Stimulated activated CD8-positive, alpha-beta memory T cell treated with anti-CD3 and anti-CD28 coated beads, Interleukin-4, amount 100 ng/mL, for 1 hour (primary cell): ENCODE data around the gene GNAI1.

ENCODE experiments used
- DNase-seq, 2 donors: peaks; one replicate each; pipeline ENCODE4 v3.0.0-alpha.2; 2020; ENCODE audit warnings: low read depth in 2 of 2, low spot score in 1 of 2

Gene GNAI1

GRCh38 chr7:80208700-80209099 is 74.1 kb downstream of the GNAI1 start:
- no peak for DNase-seq

DNA sequence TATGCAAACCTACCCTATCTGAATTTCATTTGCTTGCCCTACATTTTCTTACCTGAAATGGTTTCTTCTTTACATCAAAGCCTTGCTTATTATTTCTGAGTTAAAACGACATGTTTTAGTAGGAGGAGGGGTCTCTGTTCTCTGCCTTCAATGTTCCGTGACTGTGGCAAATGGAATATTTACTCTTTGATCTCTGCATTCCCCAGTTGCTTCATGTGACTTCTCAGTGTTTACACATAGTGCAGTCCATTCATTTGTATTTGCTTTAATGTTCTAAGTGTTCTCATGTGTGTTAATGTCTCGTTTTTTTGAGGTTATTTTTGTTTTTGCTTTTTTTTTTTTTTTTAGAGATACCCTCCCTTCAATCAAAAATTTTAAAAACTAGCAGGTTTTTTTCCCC is 75.8 kb downstream of the GNAI1 start:
- no peak for DNase-seq

GRCh38 chr7:80213814-80214213 is 79.2 kb downstream of the GNAI1 start:
- no peak for DNase-seq

DNA sequence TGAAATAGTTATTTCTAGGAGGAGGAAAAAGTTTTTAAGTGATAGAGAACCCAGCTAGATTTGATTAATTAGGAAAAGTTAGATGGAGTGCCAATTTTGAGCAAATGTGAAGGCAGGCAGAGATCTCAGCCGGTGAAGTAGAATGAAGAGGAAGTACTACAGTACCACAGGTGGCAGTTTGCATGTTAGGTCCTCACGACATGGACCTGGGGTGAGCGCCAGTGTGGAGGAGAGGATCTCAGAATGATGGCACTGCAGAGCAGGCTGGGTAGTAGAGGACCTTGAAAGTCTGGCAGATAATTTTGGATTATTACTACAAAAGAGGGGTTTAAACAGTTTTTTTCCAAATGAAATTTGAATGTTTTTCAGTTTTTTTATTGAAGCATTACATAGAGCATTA is 81.1 kb downstream of the GNAI1 start:
- no peak for DNase-seq

DNA sequence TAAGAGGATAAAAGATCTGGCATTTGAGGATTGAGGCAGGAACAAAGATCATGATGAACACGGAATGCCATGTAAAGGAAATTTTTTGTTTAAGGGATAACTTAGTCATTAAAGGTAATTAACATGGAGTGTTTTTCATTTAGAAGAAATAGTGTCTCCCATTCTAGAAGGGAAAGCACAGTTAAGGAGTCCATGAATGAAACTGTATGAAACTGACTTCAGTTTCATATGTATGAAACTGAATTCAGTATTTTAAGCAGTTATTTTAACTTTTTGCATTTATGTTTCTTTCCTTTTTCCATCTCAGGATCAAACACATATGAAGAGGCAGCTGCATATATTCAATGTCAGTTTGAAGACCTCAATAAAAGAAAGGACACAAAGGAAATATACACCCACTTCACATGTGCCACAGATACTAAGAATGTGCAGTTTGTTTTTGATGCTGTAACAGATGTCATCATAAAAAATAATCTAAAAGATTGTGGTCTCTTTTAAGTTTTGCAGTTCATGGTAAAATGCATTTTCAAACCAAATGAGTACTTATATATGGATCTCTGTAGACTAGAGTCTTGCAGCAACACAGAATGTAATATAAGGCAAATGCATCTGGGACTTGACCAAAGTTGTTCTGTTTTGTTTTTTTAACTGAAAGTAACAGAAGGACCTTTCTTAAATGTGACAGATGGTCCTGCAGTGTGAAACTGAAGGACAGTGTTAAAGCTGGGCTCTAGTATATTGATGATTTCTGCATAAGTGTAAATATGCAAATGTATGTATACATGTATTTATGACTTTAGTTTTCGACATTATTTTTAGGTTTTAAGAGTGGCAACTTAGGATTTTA is 82.6 kb downstream of the GNAI1 start:
- DNase-seq: no peak

DNA sequence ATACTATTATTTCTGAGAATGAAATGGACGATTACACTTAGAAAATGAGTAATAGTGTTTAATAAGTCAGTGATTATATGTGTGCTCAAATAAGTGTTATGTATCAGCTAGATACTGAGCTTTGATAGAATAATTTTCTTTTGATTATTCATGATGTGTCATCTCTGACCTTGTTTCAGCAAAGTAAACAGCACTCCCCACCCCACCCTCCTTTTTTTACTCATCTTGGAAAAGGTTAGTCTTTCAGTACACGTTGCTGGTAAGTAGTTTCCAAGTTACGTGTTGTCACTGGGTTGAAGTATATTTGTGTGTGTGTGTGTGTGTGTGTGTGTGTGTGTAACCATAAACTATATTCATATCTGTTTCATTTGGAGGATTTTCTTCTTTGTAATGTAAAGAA is 84.1 kb downstream of the GNAI1 start:
- DNase-seq: no peak

DNA sequence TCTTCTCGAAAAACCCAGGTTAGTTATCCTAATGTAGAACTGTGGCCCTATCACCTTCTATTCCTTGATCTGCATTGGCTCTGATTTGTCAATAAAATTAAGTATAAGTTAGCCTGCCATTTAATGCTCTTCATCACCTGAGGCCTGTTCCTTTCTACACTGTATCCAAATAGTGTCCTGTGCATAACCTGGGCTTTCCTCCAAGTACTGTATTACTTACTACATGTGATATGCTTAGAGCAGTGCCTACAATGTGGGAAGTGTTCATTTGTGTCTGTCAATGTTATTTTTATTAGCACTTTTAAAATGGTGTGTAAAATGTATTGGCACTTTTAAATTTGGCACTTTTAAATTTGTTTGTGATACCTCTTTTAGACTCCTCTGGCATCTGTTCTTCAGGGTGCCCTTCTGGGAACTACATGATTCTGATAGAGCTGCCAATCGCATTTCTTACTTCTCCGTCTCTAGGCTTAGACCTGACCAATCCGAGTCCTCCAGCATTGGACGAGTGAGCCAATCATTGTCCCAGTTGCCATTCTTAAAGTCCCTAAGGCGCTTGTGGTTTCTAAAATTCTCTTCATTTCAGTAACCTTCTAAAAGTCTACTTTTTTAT is 85.5 kb downstream of the GNAI1 start:
- DNase-seq: no peak

- DNase-seq: no peak
Observed at GRCh38 chr7:80224415-80224814, 89.8 kb downstream of the GNAI1 start.

DNA sequence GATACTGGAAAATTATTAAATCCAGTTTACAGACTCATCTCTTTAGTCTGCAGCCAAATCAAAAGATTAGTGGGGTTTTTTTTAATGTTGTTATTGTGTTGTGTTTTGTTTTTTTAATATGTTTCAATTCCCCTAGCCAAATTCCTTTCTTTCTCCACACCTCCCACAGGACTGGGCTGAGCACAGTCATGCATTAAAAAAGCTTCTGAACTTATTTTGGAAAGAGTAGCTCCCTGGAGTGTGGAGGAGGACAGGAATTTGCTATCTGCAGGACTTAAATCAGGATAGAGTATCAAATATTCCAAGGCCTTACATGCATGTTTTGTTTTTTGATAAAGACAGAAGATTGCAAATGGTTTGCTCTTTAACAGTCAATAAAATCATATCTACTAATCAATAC is 90.7 kb downstream of the GNAI1 start:
- no peak for DNase-seq

DNA sequence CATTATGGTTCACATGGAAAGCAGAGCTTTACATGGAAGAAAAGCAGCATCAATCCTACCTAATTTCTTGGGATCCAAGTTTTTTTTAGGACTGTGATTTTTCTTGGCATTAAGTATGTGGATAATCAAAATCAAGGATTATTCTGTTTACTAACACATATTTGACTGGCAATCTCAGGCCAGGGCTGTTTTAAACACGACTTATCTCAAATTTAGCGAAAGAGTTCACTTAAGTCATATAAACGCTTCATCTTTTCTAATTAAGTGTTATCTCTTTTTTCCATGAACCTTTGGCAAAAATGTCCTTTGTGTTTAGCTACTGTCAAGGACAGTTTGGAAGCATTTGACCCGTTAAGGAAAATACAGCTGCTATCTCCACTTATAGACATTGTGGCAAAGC is 92.0 kb downstream of the GNAI1 start:
- no peak for DNase-seq

GRCh38 chr7:80230327-80230726 is 95.7 kb downstream of the GNAI1 start:
- DNase-seq: no peak

GRCh38 chr7:80231707-80232106 is 97.1 kb downstream of the GNAI1 start:
- no peak for DNase-seq

DNA sequence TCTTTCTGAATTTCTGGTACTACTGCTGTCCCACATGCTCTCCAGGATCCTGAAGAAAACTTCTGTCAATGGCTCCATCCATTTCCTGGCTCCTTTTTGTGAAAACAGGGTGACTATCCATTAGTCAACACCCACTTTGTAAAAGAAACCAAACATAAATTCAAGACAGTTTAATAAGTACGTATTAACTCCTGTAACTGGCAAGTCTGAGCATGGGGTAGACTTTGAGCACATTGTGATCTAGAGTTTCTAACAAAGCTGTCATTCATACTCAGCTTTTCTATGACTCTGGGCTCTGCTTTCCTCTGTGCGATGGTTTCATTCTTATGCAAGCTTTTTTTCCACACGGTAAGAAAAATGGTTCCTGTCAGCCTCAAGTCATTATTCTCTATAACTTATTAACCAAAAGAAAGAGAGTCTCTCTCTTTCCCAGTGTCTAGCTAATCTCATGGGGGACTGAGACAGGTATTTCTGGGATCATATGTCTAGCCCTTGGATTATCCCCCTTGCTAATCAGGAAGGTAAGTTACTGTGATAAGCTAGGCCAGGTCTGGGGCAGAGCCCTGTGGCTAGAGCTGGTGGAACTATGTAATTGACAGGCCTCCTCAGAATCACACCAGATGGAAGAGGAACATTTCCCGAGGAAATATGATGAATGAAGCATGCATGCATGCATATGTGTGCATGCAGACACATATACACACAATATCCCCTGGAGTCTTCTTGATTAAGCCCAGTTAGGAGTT is 98.5 kb downstream of the GNAI1 start:
- DNase-seq: no peak

DNA sequence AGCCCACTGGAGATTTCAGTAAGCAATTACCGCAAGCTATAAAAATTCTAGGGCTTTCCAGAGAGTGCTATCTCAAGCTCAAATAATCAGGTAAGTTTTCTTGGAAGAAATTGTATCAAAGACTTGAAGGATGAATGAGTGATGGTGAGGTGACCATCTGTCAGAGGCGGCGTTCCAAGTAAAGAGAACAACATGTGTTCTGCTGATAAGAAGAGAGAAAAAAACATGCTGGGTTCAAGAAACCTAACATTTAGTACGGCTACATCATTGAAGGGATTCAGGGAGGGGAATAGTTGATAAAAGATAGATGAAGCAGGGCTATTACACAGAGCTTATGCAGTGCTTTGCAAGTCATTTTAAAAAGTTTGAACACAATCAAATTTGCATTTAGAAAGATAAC is 100.7 kb downstream of the GNAI1 start:
- DNase-seq: no peak

- no peak for DNase-seq
Observed at GRCh38 chr7:80236681-80237080, 102.0 kb downstream of the GNAI1 start.

GRCh38 chr7:80240265-80241025 is 105.8 kb downstream of the GNAI1 start:
- no peak for DNase-seq

GRCh38 chr7:80241671-80242070 is 107.0 kb downstream of the GNAI1 start:
- DNase-seq: no peak

GRCh38 chr7:80243425-80243824 is 108.8 kb downstream of the GNAI1 start:
- DNase-seq: no peak

DNA sequence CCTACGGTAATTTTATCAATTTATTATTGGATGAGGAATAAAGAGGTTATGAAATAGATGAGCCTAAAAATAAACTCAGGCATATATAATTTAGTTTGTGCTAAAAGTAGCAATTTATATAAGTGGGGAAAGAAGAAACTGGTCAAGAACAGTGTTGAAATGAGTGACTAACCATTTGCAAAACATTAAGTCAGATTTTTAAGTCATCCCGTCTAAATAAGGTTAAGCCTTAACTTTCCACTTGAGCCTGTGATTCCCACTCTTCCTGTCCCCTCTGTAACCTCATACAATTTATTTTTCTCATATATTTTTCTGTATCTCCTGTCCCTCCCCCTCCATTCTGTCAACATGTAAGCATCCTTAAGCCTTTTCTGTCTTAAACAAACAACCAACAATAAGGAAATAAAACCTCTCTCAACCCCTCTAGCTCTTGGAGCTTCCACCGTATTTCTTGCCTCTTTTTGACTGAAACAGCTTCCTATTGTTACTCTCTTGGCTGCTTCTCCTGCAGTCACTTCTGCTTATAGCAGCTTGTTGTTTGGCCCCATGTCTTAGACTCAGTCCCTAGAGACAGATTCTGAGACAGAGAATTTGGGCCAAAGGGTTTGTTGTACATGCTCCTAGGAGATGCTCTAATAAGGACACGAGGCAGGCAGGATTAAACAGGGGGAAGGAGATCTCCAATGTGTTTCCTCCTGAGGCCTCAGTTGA is 109.7 kb downstream of the GNAI1 start:
- DNase-seq: no peak

- DNase-seq: no peak
Observed at GRCh38 chr7:80247144-80247543, 112.5 kb downstream of the GNAI1 start.

DNA sequence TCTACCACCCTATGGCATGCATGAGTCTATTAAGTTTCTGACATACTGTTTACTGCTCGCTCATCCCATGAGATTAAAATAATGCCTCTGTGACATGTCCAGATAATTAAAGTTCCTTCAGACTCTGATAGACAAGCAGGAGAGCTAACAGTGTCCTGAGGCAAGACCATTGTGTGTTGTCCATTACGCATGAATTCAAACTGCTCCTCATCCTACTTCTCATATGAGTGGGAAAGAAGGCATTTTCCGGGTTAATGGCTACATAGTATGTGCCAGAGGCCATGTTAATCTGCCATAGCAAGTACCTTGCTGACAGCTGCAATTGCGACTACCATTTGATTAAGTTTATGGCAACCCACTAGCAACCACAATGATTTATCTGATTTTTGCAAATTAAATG is 113.3 kb downstream of the GNAI1 start:
- no peak for DNase-seq
